Kidney capillary endothelial cell (primary cell): ENCODE data around the gene FAM222A.

Experiments used
- DNase-seq: peaks from one replicate; pipeline ENCODE4 v3.0.0-alpha.2; 2018; ENCODE audit warnings: low spot score

Gene FAM222A

GRCh38 chr12:109710747-109711595 is 2.7 kb upstream of the FAM222A start:
- no peak for DNase-seq

DNA sequence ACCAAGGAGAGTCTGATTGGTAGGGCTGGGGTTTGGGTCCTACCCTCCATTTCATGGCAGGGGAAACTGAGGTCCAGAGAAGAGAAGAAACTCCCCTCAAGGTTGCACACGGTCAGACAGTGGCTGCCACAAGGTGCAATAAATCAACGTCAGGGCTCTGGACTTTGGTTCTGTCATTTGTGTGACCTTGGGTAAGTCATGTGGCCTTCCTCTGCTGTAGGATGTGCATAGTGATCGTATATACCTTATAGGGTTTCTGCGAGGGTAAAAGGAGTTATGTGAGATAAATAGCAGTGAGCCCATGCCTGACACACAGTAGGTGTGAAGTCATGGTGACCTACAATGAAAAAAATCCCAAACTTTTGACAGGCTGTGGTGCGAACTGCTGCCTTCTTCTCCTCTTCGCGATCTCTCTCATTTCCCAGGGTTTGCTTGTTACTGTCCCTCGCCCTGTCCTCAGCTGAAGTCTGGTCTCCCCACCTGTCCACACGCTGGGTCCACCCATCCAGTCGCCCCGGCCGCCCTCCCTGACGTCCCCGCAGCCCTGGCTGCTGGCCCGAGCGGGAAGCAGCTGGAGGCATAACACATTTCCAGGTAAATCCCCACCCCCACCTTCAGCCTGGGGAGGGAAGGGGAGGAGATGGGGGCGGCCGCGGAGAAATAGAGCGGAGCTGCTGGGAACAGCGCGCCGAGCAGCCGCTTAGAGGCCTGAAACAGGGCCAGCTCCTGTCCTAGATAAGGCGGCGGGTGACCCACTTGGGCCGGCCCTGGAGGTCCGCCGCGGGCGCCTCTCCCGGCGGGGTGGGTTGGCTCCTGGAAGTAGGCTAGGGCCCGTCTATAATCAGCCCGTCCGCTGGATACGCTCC is 1.8 kb upstream of the FAM222A start:
- no peak for DNase-seq

DNA sequence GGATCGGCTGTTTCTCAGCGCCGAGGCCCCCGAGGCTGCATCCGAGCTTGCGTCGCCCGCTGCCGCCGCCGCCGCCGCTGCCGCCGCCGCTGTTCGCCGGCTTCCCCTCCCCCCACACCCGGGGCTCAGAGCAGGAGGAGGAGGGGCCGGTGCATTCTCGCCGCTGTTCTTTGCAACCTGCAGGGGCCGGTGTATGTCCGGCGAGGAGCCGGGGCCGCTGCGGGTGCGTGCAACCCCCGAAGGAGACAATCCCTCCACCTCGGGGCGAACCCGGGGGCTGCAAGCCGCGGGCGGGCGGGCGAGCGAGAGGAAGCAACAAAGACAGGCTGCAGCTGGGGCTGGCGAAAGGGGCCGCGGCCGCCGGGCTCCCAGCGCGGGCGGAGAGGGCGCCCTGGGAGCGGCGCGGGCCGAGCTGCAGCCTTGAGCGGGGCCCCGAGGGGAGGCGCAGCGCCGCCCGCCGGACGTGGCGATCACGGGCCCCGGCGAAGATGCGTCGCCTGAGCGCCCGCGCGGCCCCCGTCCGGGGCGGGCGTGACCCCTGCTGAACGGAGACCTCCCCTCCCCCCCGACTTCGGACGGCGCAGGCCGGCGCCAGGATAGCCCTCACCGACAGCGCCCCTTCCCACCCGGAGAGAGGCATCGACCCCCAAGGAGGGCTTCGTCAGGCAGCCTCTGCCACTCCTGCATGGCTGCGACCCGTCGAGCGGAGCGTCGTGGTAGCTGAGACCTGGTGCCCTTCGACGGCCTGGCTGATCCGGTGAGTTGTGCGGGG is 702 bp downstream of the FAM222A start:
- peak; percentile 27 for DNase-seq

- DNase-seq, result no peak
Measured at GRCh38 chr12:109714913-109715244, 1.3 kb downstream of the FAM222A start.

- DNase-seq, result no peak
Measured at GRCh38 chr12:109715310-109716091, 1.9 kb downstream of the FAM222A start.

DNA sequence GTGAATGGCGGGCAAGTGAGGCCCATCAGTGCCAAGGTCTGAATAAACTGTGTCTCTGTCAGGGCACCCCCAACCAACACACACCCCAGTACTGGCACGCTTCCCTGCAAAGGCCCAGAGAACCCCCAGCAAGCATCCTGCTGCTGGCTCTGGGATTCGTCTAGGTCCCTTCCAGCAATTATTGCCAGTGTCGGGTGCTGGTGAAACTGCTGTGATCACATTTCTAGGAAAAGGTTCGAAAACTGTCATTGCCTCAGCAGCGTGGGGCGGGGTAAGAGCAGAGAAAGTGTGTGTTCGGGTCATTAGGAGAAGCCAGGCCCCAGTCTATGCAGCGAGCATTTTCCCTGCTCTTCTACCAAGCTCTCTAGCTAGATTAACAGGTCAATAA is 2.5 kb downstream of the FAM222A start:
- DNase-seq, result no peak

DNA sequence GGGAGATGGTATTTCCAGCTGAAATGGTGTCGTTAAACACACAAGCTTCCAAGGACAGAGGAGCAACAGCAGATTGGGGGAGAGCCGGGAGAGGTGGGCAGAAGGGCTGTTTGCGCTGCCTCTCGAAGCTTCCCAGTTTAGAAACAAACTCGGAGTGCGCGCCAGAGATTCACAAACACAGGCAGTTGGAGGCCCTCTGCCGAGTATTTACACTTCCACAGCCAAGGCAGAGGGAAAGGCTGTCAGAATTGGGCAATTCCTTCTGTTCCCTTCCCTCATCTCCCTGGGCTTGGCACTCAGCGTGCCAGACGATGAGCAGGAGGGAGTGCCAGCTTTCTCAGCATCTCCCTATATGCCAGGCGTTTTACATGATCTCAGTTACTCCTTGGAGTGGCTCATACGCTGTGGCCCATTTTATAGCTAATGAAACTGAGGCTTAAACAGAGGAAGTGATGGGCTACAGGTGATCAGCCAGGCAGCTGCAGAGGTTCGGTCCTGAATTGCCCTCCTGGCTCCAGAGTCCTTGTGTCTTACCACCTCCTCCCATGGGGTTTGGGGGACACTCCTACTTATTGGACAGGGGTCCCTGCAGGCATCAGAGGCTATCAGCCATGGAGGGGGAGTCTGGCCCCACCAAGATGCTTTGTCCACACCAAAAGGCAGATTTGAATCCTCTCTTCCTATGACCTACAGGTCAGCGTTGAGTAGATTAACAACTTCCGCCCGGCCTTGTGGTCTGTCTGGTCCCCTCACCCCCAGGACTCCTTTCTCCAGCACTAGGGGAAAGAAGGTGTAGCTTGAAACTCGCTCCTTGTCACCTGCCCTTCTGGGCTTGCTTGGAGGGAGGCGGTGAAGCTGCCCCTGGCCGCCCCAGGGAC is 3.1 kb downstream of the FAM222A start:
- DNase-seq, result no peak

DNA sequence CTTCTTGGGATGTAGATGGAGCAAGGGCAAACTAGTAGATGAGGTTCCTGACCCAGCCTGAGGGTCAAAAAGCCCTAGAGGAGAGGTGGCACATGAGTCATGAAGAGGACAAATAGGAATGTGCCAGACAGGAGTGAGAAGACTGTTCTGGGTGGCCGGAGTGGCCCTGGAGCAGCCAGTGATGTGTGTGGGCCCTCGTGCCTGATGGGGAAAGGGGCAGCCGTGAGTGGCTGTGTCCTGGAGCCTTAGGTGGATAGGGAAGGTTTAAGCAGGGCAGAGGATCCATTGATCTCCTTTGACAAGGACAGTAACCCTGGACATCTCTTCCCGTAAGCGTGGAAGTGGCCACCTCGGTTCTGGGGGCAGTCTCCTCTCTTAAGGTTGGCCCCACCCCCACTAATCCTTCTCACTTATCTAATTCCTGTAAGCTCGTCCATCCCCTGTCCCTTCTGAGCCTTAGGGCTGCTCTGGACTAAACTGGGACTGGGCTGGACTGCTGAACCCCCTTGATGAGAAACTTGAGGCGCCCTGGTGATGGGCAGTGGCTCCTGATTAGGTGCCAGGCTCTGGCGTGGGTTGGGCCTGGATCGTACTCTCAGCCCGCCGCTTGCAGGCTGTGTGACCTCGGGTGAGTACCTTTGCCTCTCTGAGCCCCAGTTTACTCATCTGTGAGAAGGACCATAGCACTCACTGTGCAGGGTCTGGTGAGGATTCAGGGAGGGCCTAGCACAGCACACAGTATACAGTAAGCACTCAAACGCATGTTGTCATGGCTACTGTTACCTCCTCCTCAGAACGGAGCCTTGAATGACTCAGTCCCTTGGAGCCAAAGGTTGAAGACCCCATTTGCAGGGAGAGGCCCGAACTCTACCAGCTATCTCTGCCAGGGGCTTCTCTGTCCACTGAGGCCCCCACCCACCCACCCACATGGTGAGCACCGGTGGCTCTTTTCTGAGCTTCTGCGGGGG is 4.0 kb downstream of the FAM222A start:
- DNase-seq, result no peak

DNA sequence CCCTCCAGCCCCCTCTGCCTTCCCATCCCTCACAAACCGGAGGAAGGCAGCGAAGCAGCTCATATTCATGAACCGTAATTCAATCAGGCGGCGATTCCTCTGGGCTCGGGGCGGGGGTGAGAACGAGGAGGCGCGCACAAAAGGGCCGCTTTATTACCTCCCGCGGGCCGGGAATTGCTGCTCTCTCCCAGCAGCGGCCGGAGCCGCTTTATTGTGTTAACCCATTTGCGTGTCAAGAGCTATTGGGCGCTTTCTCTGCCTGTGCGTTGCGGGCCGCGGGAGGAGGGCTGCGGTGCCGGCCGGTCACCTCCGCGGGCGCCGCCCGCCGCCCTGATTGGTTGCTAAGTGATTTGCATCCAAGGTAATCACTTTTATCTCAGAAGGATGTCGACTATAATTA is 4.8 kb downstream of the FAM222A start:
- no peak for DNase-seq

GRCh38 chr12:109719123-109720022 is 5.7 kb downstream of the FAM222A start:
- DNase-seq, result no peak

DNA sequence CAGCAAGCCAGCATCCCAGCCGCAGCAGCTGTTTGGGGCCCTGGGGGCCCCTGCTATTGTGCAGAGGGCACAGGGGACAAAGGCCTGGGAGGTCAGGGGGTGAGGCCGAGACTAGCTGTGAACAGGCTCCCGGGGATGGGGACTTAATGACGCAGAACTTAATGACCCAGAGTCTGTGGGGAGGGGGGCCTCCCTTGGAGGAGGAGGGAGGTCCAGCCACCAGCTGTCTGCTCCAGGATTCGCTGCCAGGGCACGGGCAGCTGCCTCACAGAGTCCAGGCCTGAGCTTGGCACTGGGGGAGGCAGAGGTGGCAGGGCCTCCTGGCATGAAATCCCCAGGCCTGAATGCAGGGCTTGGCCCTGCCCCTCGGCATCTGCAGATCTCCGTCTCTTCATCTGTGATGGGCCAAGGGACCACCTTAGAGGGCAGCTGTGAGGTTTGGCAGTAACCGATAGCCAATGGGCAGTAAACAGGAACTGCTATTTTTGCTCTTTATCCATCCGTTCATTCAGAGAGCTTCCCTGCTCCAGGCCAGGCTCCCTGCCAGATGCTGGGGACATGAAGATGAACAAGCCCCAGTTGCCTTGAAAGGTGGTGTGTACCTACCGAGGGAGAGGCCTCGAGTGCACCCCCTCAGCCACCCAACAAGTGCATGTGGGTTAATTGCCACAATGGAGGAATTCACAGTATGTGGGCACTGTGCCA is 6.7 kb downstream of the FAM222A start:
- no peak for DNase-seq

GRCh38 chr12:109720857-109721189 is 7.2 kb downstream of the FAM222A start:
- DNase-seq, result no peak

- DNase-seq, result no peak
Measured at GRCh38 chr12:109721276-109721675, 7.7 kb downstream of the FAM222A start.

DNA sequence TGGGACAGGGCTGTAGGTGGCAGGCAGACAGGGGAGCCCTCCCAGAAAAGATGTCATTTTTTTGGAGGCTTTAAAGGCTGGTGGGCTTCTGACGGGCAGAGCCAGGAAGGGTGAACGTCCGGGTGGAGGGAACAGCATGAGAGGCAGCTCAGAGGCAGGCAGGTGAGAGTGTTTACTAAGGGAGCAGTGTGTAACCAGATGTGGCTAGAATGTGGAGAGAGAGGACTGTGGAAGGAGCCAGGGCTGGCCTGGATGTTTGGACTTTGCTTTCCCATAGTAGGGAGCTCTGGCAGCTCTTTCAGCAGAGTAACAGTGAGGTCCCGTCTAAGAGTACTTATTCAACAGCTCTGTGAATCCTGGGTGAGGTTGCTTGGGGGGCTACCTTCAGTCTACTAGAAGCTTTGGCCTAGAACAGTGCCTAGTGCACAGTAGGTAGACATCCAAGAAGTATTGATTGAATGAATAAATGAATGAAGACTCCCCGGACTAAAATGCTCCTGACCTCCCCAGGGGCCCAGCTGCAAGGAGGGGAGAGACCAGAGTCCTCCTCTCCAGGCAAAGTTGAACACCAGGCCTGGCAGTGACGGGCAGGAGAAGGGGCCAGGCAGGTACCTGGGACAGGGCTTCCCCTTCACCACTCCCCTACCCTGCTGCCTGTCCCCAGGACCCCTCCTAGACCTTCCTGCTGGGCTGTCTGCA is 8.5 kb downstream of the FAM222A start:
- no peak for DNase-seq

- DNase-seq, result no peak
Measured at GRCh38 chr12:109722721-109723094, 9.1 kb downstream of the FAM222A start.

DNA sequence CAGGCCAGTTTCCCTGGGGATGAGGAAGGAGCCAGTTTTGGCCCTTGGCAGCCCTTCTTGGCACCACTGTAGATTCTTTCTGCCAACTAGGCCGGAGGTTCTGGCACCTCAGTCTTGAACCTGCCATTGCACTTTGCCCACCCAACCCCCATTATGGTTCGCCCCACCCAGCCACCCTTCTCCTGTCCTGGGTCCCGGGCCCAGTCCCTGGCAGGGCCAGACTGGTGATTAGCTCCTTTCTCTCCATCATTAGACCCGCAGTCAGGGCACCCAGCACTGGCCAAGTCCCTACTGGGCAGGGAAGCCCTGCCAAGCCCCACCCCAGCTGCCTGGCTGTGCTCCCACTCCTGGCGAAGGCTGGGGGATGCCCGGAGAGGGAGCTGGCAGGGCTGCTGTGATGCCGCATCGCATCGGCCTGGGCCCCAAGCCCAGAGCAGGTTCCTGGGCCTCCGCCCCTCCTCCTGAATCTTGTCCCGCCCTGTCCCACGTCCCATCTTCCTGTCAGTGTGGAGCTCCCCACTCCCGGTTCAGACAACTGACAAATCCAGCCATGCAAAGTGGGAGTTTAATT is 9.8 kb downstream of the FAM222A start:
- DNase-seq, result no peak

GRCh38 chr12:109724321-109724892 is 10.8 kb downstream of the FAM222A start:
- no peak for DNase-seq
